SK-N-DZ (cell line): ENCODE data around the gene PTDSS2. TPM values are rescaled to one million over a fixed set of nuclear protein-coding genes. Genes with fewer than 3 reads are reported as not detected.
A peak's percentile ranks its signal among the peaks of the same experiment; 100 is the strongest.
"Not testable (repeated sequence)": the region's sequence is repeated elsewhere in the genome, so short reads cannot be mapped to it uniquely, and the experiment has no call there.

Experiments
- DNase-seq: peaks from one replicate; pipeline ENCODE4 v3.0.0-alpha.2; 2015; ENCODE audit warnings: low spot score
- polyA plus RNA-seq, 2 experiments: library from polyadenylated mRNA; depleted of rRNA; stranded (reverse); fragments of >200 nt; gene quantifications; 2 replicates each; pipeline ENCODE4 v1.2.3, GENCODE V29; 2014

PTDSS2 gene
- polyA plus RNA-seq (2014; cell fraction: cytosol; rRNA removed) = 30.7 and 43.2 TPM in 2 replicates
- 199 and 249 TPM in 2 replicates for polyA plus RNA-seq (2014; cell fraction: nucleus; rRNA removed)

- DNase-seq = peak; percentile 96
These were observed at the start of gene PTDSS2 for GRCh38 chr11:449889-450808. Gene PTDSS2 (plus strand): TSS chr11:450279. CDS start chr11:450456, 177 bp downstream.

DNA sequence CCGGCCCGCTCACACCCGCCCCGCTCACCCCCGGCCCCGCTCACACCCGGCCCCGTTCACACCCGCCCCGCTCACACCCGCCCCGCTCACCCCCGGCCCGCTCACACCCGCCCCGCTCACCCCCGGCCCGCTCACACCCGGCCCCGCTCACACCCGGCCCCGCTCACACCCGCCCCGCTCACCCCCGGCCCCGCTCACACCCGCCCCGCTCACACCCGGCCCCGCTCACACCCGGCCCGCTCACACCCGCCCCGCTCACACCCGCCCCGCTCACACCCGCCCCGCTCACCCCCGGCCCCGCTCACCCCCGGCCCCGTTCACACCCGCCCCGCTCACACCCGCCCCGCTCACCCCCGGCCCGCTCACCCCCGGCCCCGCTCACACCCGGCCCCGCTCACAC lies 48.9 kb upstream of the PTDSS2 start:
- not testable (repeated sequence) for DNase-seq

- DNase-seq = no peak
These were observed 46.9 kb upstream of the PTDSS2 start for GRCh38 chr11:403021-403760.

- no peak for DNase-seq
These were observed 46.2 kb upstream of the PTDSS2 start for GRCh38 chr11:403761-404431.

- DNase-seq = no peak
These were observed 45.4 kb upstream of the PTDSS2 start for GRCh38 chr11:404551-405264.

DNA sequence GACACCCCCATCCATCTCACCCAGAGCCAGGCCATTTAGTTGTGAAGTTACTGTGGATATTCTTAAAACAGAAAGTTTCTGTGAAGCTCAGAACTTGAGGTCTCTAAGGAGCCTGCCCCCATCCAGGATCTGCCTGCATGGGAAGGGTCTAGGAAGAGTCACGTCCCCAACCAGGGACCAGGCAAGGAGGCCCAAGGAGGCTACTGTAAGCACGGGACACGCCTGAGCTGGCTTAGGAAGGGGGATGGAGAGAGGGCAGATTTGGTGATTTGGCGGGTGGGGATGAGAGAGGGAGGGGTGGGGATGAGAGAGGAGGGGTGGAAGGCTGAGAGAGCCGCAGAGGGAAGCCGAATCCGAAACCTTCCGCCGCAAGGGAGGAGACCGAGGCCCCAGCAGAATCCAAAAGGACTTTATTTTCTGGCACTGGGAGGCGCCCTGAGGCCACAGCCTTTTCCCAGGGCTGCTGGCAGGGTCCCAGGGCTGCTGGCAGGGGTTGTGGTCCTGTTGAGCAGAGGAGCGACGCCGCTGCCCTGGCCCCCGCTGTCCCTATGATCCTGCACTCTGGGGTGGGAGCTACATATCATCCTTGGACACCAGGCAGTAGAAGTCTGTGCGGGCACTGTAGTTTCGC lies 44.6 kb upstream of the PTDSS2 start:
- DNase-seq = no peak

GRCh38 chr11:405954-406795 lies 43.9 kb upstream of the PTDSS2 start:
- DNase-seq = no peak

DNA sequence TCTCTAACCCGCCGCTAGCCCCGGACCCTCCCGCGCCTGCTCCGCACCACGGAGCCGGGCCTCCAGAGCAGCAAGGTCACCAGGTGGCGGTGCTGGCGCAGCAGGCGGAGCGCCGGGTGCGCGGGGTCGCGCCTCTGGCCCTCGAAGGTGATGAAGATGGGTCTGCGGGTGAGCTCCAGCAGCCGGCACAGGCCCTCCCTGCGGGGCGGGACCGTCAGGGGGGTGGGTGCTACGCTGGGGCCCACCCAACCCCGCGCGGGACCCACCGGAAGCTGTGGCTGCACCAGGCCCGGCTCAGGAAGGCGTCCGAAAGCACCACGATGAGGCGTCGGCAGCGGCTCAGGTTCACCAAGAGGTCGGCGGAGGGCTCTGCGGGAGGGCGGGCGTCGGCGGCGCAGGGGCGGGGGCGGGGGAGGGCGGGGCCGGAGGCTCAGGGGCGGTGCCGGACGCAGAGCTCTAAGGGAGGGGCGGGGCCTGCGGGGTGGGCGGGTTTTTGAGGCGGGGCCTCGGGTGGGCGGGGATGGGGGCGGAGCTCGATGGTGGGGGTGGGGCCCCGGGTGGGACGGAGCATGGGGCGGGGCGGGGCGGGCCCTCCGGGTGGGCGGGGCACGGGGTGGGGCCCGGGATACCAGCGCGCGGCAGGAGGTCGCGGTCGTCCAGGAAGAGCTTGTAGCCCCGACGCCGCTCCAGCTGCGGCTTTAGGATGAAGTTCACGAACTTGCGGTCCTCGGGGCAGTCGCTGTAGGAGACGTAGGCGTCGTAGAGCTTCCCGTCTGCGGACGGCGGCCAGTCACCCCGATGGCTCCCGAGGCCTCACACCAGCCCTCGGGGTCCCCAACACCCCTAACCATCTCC lies 43.1 kb upstream of the PTDSS2 start:
- DNase-seq = peak; percentile 84

GRCh38 chr11:407651-408123 lies 42.4 kb upstream of the PTDSS2 start:
- DNase-seq = no peak

DNA sequence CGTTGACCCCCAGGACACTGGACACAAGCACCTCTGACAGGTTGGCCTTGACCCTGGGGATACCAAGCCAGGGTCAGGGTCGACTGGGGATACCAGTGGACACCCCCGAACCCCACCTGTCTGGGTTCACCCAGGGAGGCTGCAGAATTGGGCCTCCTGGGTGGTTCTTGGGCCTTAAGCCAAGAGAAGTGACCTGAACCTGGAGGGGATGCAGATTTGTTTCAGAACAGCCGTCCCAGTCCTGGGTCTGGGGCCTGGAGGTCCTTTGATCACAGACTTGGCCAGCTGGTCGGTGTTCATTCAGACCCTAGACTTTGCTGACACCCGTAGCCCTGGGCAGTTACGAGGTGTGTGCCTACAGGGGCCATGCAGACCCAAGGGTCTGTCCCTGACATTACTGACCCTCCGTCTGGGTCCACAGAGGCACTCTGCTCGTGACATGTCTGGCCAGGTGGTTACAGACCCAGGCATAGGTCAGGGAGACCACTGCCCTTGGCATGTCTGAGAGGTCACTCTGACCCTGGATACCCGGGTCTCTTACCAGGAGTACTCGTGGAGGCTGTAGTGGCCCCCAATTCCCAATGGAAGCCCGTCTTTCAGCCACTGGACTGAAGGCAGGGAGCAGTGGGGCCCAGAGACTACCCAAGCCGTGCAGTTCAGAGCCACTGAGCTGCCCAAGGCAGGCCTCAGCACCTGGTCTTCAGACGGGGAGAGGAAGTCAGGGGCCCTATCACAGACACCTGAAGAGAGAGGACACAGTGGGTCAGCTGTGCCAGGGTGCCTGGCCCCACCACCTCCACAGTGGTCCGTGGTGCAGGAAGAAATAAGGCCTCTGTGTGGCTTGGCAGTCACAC lies 41.7 kb upstream of the PTDSS2 start:
- no peak for DNase-seq

DNA sequence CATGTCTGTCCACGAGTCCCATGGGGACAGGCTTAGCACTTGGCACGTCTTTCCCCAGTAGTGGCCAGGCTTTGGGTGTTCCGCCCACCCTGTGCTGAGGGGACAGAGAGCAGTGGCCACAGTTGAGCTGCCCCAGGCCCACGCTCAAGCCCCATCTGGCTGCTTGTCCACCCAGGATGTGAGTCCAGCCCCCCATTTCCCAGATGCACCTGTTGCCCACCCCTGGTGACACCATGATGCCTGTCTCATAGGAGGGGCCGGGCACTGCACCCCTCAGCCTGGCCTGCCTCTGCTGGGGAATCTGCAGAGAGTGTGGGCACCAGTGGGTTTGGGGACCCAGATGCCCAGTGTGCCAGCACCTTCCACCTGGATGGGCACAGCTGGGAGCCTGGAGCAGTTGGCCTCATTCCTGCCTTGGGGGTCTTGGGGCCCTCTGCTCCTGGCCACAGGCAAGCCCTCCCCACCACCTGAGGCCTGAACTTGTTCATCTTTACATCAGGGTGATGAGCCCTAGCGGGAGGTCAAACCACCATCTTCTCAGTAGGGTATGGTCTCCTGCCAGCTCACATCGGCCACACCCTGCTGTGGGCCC lies 41.0 kb upstream of the PTDSS2 start:
- DNase-seq = no peak

DNA sequence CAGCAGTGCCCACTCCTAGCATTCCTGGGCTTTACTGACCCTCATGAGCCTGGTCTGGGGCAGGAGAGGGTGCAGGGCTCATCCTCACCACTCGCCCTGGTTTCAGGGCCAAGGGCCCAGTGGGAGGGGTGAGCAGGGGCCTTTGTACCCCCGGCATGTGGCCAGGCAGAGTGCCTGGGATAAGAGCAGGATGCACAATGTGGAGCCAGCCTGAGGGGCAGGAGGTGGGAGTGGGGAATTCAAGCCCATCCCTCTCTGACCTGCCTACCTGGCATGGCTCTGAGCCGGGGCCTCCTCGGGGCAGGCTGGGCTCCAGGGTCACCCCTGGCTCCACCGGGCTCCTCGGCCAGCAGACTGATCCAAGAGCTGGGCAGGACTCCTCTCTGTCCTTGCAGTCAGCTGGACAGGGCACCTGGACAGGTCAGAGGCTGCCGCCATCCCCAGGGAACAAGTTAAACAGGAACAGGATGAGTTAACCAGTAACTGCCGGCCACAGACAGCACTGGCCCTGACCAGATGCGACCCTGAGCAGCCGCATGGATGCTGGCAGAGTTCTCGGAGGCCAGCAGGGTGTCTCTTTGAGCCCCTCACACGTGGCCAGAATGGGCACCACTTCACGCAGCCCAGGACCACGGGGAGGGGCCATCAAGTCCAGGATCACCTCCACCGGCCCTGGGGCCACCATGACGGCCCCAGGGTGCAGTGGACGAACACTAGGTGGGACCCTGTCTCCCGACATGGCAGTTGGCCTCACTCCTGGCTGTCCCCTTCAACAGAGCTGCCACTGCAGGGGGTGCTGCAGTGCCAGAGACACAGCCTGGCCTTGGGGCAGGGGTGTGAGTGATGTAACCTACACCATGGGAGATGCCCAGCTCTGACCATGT lies 40.2 kb upstream of the PTDSS2 start:
- DNase-seq = no peak

DNA sequence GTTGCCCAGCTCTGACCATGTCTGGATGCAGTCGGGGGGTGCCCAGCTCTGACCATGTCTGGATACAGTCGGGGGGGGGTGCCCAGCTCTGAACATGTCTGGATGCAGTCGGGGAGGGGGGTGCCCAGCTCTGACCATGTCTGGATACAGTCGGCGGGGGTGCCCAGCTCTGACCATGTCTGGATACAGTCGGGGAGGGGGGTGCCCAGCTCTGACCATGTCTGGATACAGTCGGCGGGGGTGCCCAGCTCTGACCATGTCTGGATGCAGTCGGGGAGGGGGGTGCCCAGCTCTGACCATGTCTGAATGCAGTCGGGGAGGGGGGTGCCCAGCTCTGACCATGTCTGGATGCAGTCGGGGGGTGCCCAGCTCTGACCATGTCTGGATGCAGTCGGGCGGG lies 39.4 kb upstream of the PTDSS2 start:
- DNase-seq = not testable (repeated sequence)

GRCh38 chr11:411520-411919 lies 38.6 kb upstream of the PTDSS2 start:
- not testable (repeated sequence) for DNase-seq

DNA sequence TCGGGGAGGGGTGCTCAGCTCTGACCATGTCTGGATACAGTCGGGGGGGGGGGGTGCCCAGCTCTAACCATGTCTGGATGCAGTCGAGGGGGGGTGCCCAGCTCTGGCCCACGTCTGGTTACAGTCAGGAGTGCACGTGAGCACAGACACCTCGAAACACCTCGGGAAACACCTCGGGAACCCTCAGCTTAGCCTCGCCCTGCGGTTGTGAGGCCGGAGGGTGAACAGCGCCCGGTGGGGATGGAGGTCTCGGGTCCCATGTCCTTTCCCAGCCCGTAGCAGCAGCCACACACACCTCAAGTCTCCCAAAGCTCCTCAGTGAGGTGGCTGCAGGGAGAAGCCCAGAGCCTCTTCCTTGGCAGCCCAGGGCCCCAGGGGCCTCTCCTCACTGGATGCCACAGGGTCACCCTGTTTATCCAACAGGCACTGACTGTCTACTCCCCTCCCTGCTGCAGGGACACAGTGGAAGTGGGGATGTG lies 37.4 kb upstream of the PTDSS2 start:
- DNase-seq = no peak
